B cell (primary cell): ENCODE results near the gene SMKR1. TPM values are rescaled to one million over a fixed set of nuclear protein-coding genes. Genes with fewer than 3 reads are reported as not detected.

ENCODE experiments used
- ATAC-seq: fragments of 200-7000 bp; cut with Tn5 transposase; one replicate; pipeline ENCODE4 v1.10.0; 2021; ENCODE audit warnings: low read depth, mild to moderate bottlenecking, moderate number of reproducible peaks, moderate library complexity
- CTCF ChIA-PET: fragments of 350-600 bp; sonication (Branson Sonifier 250); formaldehyde crosslinking; loops from one replicate; lab custom pipeline; 2021; ENCODE audit warnings: antibody characterized with exemption, inconsistent platforms; lab: Charles Lee
- POLR2A ChIA-PET: fragments of 350-600 bp; sonication (Branson Sonifier 250); formaldehyde crosslinking; loops from one replicate; lab custom pipeline; 2021; ENCODE audit warnings: antibody characterized with exemption; lab: Charles Lee
- DNase-seq: peaks from one replicate; pipeline ENCODE4 v3.0.0; 2013
- H2AFZ ChIP-seq: 2 replicates; pipeline ENCODE4 v1.6.1; 2012; ENCODE audit warnings: mild to moderate bottlenecking, low read depth, low read length; ENCODE audit not compliant: insufficient read depth, poor library complexity, severe bottlenecking
- H3K27ac ChIP-seq, 2 donors: 1 replicate in 1 of 2; 2 replicates in 1 of 2; pipeline ENCODE4 v1.5.1; 2012 to 2013; ENCODE audit warnings: low read length in 2 of 2, mild to moderate bottlenecking in 2 of 2, moderate library complexity in 1 of 2
- H3K27me3 ChIP-seq, 4 experiments: fragments of 200-600 bp in 1 of 4; sonication (generic) in 1 of 4; replicated peaks in 1 of 4; 1 replicate in 2 of 4; 2 replicates in 2 of 4; pipeline versions ENCODE4 v1.6.1 to v1.7.0; 2013 to 2016; ENCODE audit warnings: low read length in 3 of 4, mild to moderate bottlenecking in 2 of 4, mixed read lengths in 1 of 4, moderate library complexity in 1 of 4; ENCODE audit not compliant: insufficient read depth in 4 of 4, control insufficient read depth in 3 of 4; ENCODE audit errors: control extremely low read depth in 1 of 4
- H3K36me3 ChIP-seq, 2 experiments: replicated peaks in 1 of 2; 1 replicate in 1 of 2; 2 replicates in 1 of 2; pipeline versions ENCODE4 v1.6.1 to v1.7.1; 2013; ENCODE audit warnings: low read length in 1 of 2; ENCODE audit not compliant: insufficient read depth in 2 of 2, control insufficient read depth in 1 of 2; ENCODE audit errors: control extremely low read depth in 1 of 2, extremely low read depth in 1 of 2
- H3K4me1 ChIP-seq, 2 donors: fragments of 200-600 bp in 1 of 2; sonication (generic) in 1 of 2; 1 replicate in 1 of 2; 2 replicates in 1 of 2; pipeline versions ENCODE4 v1.5.1 to v1.6.1; 2013 to 2017; ENCODE audit warnings: low read length in 2 of 2; ENCODE audit not compliant: control insufficient read depth in 2 of 2, insufficient read depth in 2 of 2
- H3K4me2 ChIP-seq: replicated peaks from 2 replicates; pipeline ENCODE3; 2012; ENCODE audit warnings: mild to moderate bottlenecking, low read depth, low read length; ENCODE audit not compliant: poor library complexity, severe bottlenecking
- H3K4me3 ChIP-seq, 5 experiments: fragments of 200-600 bp in 1 of 5; sonication (generic) in 1 of 5; 1 replicate in 3 of 5; 2 replicates in 2 of 5; pipeline versions ENCODE4 v1.5.1 to v1.7.0; 2011 to 2016; ENCODE audit warnings: low read length in 4 of 5, mild to moderate bottlenecking in 4 of 5, low read depth in 2 of 5, control low read depth in 1 of 5, moderate library complexity in 1 of 5; ENCODE audit not compliant: insufficient read depth in 1 of 5; ENCODE audit errors: control extremely low read depth in 1 of 5, extremely low read depth in 1 of 5
- H3K79me2 ChIP-seq: fragments of 200-600 bp; sonication (generic); one replicate; pipeline ENCODE4 v1.6.0; 2016; ENCODE audit warnings: low read length; ENCODE audit not compliant: control insufficient read depth, insufficient read depth
- H3K9ac ChIP-seq: fragments of 200-600 bp; sonication (generic); 2 replicates; pipeline ENCODE4 v1.6.1; 2017; ENCODE audit warnings: mild to moderate bottlenecking, low read length, moderate library complexity
- H3K9me3 ChIP-seq, 3 donors: one replicate each; pipeline versions ENCODE4 v1.6.1 to v1.7.1; 2013; ENCODE audit warnings: low read length in 2 of 3; ENCODE audit not compliant: control insufficient read depth in 2 of 3, insufficient read depth in 1 of 3; ENCODE audit errors: control extremely low read depth in 1 of 3
- H4K20me1 ChIP-seq: 2 replicates; pipeline ENCODE4 v1.6.0; 2012; ENCODE audit warnings: mild to moderate bottlenecking, low read length; ENCODE audit not compliant: insufficient read depth, control insufficient read depth, poor library complexity, severe bottlenecking
- H3K27ac Mint-ChIP-seq: one replicate; pipeline ENCODE4 v1.8.0; 2021; ENCODE audit warnings: mixed read lengths
- H3K27me3 Mint-ChIP-seq: one replicate; pipeline ENCODE4 v1.8.0; 2021; ENCODE audit warnings: mixed read lengths
- H3K4me1 Mint-ChIP-seq: one replicate; pipeline ENCODE4 v1.8.0; 2021; ENCODE audit warnings: mixed read lengths
- H3K4me3 Mint-ChIP-seq: one replicate; pipeline ENCODE4 v1.8.0; 2021; ENCODE audit warnings: mixed read lengths
- H3K9me3 Mint-ChIP-seq: one replicate; pipeline ENCODE4 v1.8.0; 2022; ENCODE audit warnings: mixed read lengths; ENCODE audit not compliant: insufficient read depth
- CTCF ChIP-seq: fragments of 200-600 bp; IDR thresholded peaks from one replicate; pipeline ENCODE4 v1.8.0; 2022; ENCODE audit warnings: antibody characterized with exemption, mild to moderate bottlenecking
- EZH2 ChIP-seq: IDR thresholded peaks from 2 replicates; pipeline ENCODE4 v1.6.1; 2012; ENCODE audit warnings: borderline replicate concordance, low read depth, mild to moderate bottlenecking, moderate library complexity, low read length; ENCODE audit not compliant: insufficient read depth, poor library complexity, severe bottlenecking
- WGBS: methylation state at CpG from one replicate; pipeline ENCODE4 v1.1.5; 2013; ENCODE audit warnings: missing lambda C conversion rate; ENCODE audit not compliant: insufficient coverage; 5-methylcytosine and 5-hydroxymethylcytosine counted together
- intact Hi-C: fragments of 100-400 bp; cut with micrococcal nuclease; formaldehyde crosslinking; loops from one replicate; pipeline ENCODE4 v1.10.0; 2022
- polyA plus RNA-seq: library from polyadenylated mRNA; depleted of rRNA; stranded (reverse); fragments of >200 nt; gene quantifications from 2 replicates; pipeline ENCODE4 v1.2.3, GENCODE V29; 2012
- total RNA-seq, 2 donors: library from RNA; stranded (reverse); fragments of 120-200 nt in 1 of 2; gene quantifications; 1 replicate in 1 of 2; 2 replicates in 1 of 2; pipeline versions ENCODE4 v1.2.3 to v1.2.4, GENCODE V29; 2013 to 2022

The SMKR1 gene
- total and polyA plus RNA-seq, 2 donors (not counting 1 experiment from before 2014, with no cell fraction given): 0.58 to 2.9 TPM

DNA sequence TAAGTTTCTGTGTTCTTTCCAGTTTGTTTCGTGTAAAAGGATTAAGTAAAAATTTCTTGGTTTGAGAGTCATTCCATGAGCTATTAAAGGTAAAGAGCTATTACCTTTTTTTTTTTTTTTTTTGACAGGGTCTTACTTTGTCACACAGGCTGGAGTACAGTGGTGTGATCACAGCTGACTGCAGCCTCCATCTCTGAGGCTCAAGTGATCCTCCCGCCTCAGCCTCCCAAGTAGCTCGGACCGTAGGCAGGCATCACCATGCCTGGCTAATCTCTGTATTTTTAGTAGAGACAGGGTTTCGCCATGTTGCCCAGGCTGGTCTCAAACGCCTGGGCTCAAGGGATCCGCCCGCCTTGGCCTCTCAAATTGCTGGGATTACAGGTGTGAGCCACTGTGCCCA is 1.4 kb downstream of the SMKR1 start:
- no peak for ATAC-seq
- POLR2A ChIA-PET: interaction anchor here (0.6 kb wide), 1 partner anchor 10 kb away, joined by 3 read pairs; no protein-coding TSS in a partner anchor
- no peaks in the 10 kb centered on the region for H4K20me1 ChIP-seq

More for the DNA sequence above, 1.4 kb downstream of the SMKR1 start:
- no peaks in the 10 kb centered on the region for H3K9me3 ChIP-seq
- no peak for DNase-seq
- peak overlapping the region; percentile 90 for H3K4me3 Mint-ChIP-seq
- no peaks in the 10 kb centered on the region for H3K27me3 ChIP-seq
- H3K9me3 Mint-ChIP-seq: no peaks in the 10 kb centered on the region
- intact Hi-C loops: loop anchor here (2.0 to 5.0 kb wide), 5 partner anchors 71 to 1851 kb away; partner anchors contain the start of genes ATP6V1F, SND1, STRIP2 and UBE2H
- CTCF ChIA-PET: interaction anchor here (0.6 to 1.1 kb wide), 2 partner anchors 108 to 133 kb away, joined by 3 to 4 read pairs; partner anchors contain the start of gene NRF1
- no peak overlapping the region for H3K4me2 ChIP-seq
- peak overlapping the region; percentile 90 for H2AFZ ChIP-seq
- H3K4me1 ChIP-seq: peaks cover 14 to 32% of the 10 kb centered on the region in 2 donors
- no peaks in the 10 kb centered on the region for H3K36me3 ChIP-seq
- H3K27me3 Mint-ChIP-seq: no peaks in the 10 kb centered on the region
- TF ChIP-seq CTCF (no peak), EZH2 (no peak)
- WGBS: 90% methylated on average over 7 of the region's 8 CpGs
- peak overlapping the region; percentile 89 for H3K27ac Mint-ChIP-seq
- H3K27ac ChIP-seq: no peak overlapping the region
- H3K9ac ChIP-seq: no peak overlapping the region
- H3K4me3 ChIP-seq: no peak overlapping the region
- peaks cover 21% of the 10 kb centered on the region for H3K4me1 Mint-ChIP-seq
- no peaks in the 10 kb centered on the region for H3K79me2 ChIP-seq
